Stimulated activated naive CD4-positive, alpha-beta T cell treated with Interleukin-2 at 50 U/mL for 16 hours (primary cell): Measurements from ENCODE around the gene RSU1.
A peak's percentile ranks its signal among the peaks of the same experiment; 100 is the strongest.
"Not testable (repeated sequence)": the region's sequence is repeated elsewhere in the genome, so short reads cannot be mapped to it uniquely, and the experiment has no call there.

ENCODE experiments used
- DNase-seq: peaks from one replicate; lab custom pipeline; 2025; lab: John Stamatoyannopoulos, UW

RSU1 gene

GRCh38 chr10:16780338-16780880 lies 36.8 kb downstream of the RSU1 start:
- no peak for DNase-seq

GRCh38 chr10:16779384-16779915 lies 37.8 kb downstream of the RSU1 start:
- peak; percentile 78 for DNase-seq

- DNase-seq: no peak
Measured at GRCh38 chr10:16777473-16778370, 39.5 kb downstream of the RSU1 start.

- DNase-seq: no peak
Measured at GRCh38 chr10:16776896-16777295, 40.3 kb downstream of the RSU1 start.

GRCh38 chr10:16773334-16773733 lies 43.9 kb downstream of the RSU1 start:
- DNase-seq: no peak

- no peak for DNase-seq
Measured at GRCh38 chr10:16770670-16771069, 46.6 kb downstream of the RSU1 start.

- no peak for DNase-seq
Measured at GRCh38 chr10:16770141-16770540, 47.1 kb downstream of the RSU1 start.

- DNase-seq: no peak
Measured at GRCh38 chr10:16769331-16769730, 47.9 kb downstream of the RSU1 start.

- DNase-seq: no peak
Measured at GRCh38 chr10:16768702-16769101, 48.5 kb downstream of the RSU1 start.

GRCh38 chr10:16765509-16766375 lies 51.5 kb downstream of the RSU1 start:
- DNase-seq: no peak

GRCh38 chr10:16761300-16761699 lies 55.9 kb downstream of the RSU1 start:
- DNase-seq: no peak

GRCh38 chr10:16756561-16757221 lies 60.5 kb downstream of the RSU1 start:
- DNase-seq: no peak

GRCh38 chr10:16754765-16755164 lies 62.5 kb downstream of the RSU1 start:
- no peak for DNase-seq

- DNase-seq: not testable (repeated sequence)
Measured at GRCh38 chr10:16752849-16753248, 64.4 kb downstream of the RSU1 start.

GRCh38 chr10:16752099-16752498 lies 65.1 kb downstream of the RSU1 start:
- DNase-seq: no peak

GRCh38 chr10:16751244-16751643 lies 66.0 kb downstream of the RSU1 start:
- no peak for DNase-seq

- no peak for DNase-seq
Measured at GRCh38 chr10:16750461-16750860, 66.8 kb downstream of the RSU1 start.

- no peak for DNase-seq
Measured at GRCh38 chr10:16748749-16749148, 68.5 kb downstream of the RSU1 start.

- no peak for DNase-seq
Measured at GRCh38 chr10:16746856-16747255, 70.4 kb downstream of the RSU1 start.

GRCh38 chr10:16745061-16745460 lies 72.2 kb downstream of the RSU1 start:
- no peak for DNase-seq

- no peak for DNase-seq
Measured at GRCh38 chr10:16742165-16742960, 74.9 kb downstream of the RSU1 start.
